Measurements from ENCODE around the gene MAPK9. TPM values are rescaled to one million over a fixed set of nuclear protein-coding genes. Genes with fewer than 3 reads are reported as not detected.

The MAPK9 gene
- total and polyA plus RNA-seq, 9 of the 15 experiments (the other 6 are each of a cell fraction or from before 2014, with no cell fraction given) = 4.8 to 58.0 (median 29.9) TPM

DNA sequence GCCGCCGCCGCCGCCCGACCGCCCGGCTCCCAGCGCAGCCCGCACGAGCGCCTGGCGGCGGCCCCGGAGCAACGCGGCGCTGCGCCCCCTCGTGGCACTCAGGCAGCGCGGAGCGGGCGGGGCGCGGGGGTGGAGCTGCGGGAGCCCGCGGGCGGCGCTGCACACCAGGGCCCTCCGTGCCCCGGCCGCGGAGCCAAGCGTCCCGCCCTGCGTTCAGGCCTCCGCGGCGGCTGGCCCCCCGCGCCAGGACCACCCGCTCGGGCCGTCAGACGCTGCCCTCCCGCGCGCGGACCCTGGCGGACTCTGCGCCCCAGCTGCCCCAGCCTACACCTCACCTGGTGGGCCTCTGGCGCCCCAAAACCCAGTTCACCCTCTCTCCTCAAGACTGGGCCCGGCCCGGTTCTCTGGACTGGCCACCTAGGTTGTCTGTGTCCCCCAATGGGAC lies 82.7 kb downstream of the MAPK9 start, which contains the start of gene RASGEF1C:
RASGEF1C (minus strand) TSS at position 75 of the 445 bp plus-strand sequence. CDS start 71,159 bp downstream, outside the sequence.
- intact Hi-C loops (cut with micrococcal nuclease) (loop anchor here (10.0 kb wide), 2 partner anchors 86 to 396 kb away; partner anchors contain the start of gene MAPK9), in situ Hi-C loops (cut with MboI) (loop anchor here (10.0 kb wide), 1 partner anchor 446 kb away; no protein-coding TSS in a partner anchor)
- H3K27me3 ChIP-seq (ENCODE audit: control insufficient read depth in 2 of 2, insufficient read depth in 2 of 2, low read length in 2 of 2) = peaks cover 0 to 36% of the 10 kb centered on the region in 2 experiments; a peak in 3 of 5 replicates
- no peaks in the 10 kb centered on the region for H3K79me2 ChIP-seq (ENCODE audit: control insufficient read depth, insufficient read depth, low read length)
- DNase-seq (ENCODE audit: extremely low read depth in 1 of 4, low spot score in 3 of 4) (peak; percentile 86 to 89 (median 88)), ATAC-seq (peak; percentile 95), FAIRE-seq (no peak)
- peak within 1 kb of the TSS; percentile 66 for H3K4me2 ChIP-seq (ENCODE audit: insufficient read depth, low read length)
- peak within 1 kb of the TSS; percentile 80 for H2AFZ ChIP-seq (ENCODE audit: low read depth, low read length)
- POLR2A ChIA-PET = interaction anchor here (0.8 to 1.3 kb wide), 3 partner anchors 9 to 30 kb away, joined by 3 to 5 read pairs (median 4); no protein-coding TSS in a partner anchor
- H3K9me3 ChIP-seq (replicated peaks; ENCODE audit: control insufficient read depth, insufficient read depth, low read depth, low read length) = no peaks in the 10 kb centered on the region
- peak within 1 kb of the TSS; percentile 35 for H3K4me3 ChIP-seq
- peak within 1 kb of the TSS in 1 of 2 experiments; percentile 88; a peak in 3 of 4 replicates for H3K9ac ChIP-seq (ENCODE audit: insufficient read depth in 1 of 2, low read depth in 2 of 2, low read length in 2 of 2)
- H3K36me3 ChIP-seq (ENCODE audit: control insufficient read depth, insufficient read depth, low read length) = no peaks in the 10 kb centered on the region
- peaks cover 8 to 41% of the 10 kb centered on the region in 2 experiments; a peak in 4 of 5 replicates for H3K4me1 ChIP-seq (replicated peaks in 1 of 2; ENCODE audit: control insufficient read depth in 2 of 2, insufficient read depth in 2 of 2, low read length in 2 of 2)
- 4% methylated on average over 15 of the region's 55 CpGs for WGBS (ENCODE audit: insufficient coverage, low coverage, missing lambda C conversion rate)
- no peak within 1 kb of the TSS for H3K27ac ChIP-seq (ENCODE audit: extremely low read depth, low read depth, low read length)
- CTCF ChIA-PET (ENCODE audit: low intra/inter-chr PET ratio) = interaction anchor here (0.6 to 1.2 kb wide), 3 partner anchors 81 to 224 kb away, joined by 3 to 6 read pairs (median 4); no protein-coding TSS in a partner anchor
- no peaks in the 10 kb centered on the region for H4K20me1 ChIP-seq (replicated peaks; ENCODE audit: control insufficient read depth, insufficient read depth, low read length)
- peaks cover 4% of the 10 kb centered on the region for H3K9me1 ChIP-seq (ENCODE audit: control insufficient read depth, insufficient read depth, low read length)
- no TSS peak for BruUV-seq (replicated peaks)
- TF ChIP-seq BHLHE40 (IDR thresholded peaks at IDR 0.05; ENCODE audit: low read length) = peak; percentile 69
- TF ChIP-seq, protein P1, sequence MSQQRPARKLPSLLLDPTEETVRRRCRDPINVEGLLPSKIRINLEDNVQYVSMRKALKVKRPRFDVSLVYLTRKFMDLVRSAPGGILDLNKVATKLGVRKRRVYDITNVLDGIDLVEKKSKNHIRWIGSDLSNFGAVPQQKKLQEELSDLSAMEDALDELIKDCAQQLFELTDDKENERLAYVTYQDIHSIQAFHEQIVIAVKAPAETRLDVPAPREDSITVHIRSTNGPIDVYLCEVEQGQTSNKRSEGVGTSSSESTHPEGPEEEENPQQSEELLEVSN (IDR thresholded peaks at IDR 0.05; ENCODE audit: borderline replicate concordance in 1 of 2, extremely low read depth in 1 of 2, insufficient read depth in 1 of 2, insufficient read length in 1 of 2, low read depth in 1 of 2, low read length in 1 of 2, poor library complexity in 1 of 2, severe bottlenecking in 1 of 2) = peak in 1 of 2 experiments; percentile 90
- TF ChIP-seq NONO (IDR thresholded peaks at IDR 0.05; ENCODE audit: low read depth in 2 of 2, low read length in 1 of 2) = peak in 1 of 2 experiments; percentile 35; a peak in 1 of 4 replicates
- TF ChIP-seq, protein P2, sequence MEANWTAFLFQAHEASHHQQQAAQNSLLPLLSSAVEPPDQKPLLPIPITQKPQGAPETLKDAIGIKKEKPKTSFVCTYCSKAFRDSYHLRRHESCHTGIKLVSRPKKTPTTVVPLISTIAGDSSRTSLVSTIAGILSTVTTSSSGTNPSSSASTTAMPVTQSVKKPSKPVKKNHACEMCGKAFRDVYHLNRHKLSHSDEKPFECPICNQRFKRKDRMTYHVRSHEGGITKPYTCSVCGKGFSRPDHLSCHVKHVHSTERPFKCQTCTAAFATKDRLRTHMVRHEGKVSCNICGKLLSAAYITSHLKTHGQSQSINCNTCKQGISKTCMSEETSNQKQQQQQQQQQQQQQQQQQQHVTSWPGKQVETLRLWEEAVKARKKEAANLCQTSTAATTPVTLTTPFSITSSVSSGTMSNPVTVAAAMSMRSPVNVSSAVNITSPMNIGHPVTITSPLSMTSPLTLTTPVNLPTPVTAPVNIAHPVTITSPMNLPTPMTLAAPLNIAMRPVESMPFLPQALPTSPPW (CRISPR knock-in tag; IDR thresholded peaks at IDR 0.05) = peak; percentile 95
- TF ChIP-seq ESRRB (CRISPR knock-in tag; IDR thresholded peaks at IDR 0.05; ENCODE audit: borderline replicate concordance) = no peak
- TF ChIP-seq, protein P3, sequence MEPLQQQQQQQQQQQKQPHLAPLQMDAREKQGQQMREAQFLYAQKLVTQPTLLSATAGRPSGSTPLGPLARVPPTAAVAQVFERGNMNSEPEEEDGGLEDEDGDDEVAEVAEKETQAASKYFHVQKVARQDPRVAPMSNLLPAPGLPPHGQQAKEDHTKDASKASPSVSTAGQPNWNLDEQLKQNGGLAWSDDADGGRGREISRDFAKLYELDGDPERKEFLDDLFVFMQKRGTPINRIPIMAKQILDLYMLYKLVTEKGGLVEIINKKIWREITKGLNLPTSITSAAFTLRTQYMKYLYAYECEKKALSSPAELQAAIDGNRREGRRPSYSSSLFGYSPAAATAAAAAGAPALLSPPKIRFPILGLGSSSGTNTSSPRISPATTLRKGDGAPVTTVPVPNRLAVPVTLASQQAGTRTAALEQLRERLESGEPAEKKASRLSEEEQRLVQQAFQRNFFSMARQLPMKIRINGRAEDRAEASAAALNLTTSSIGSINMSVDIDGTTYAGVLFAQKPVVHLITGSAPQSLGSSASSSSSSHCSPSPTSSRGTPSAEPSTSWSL (CRISPR knock-in tag; IDR thresholded peaks at IDR 0.05; ENCODE audit: borderline replicate concordance) = no peak
- TF ChIP-seq CREM (IDR thresholded peaks at IDR 0.05; ENCODE audit: low read depth) = 0 out of 2 replicates have a peak, but pooled peaks have one; percentile 22
- TF ChIP-seq RB1 (IDR thresholded peaks at IDR 0.05; ENCODE audit: low read depth) = peak; percentile 87
- no peak for TF ChIP-seq SRSF1 (IDR thresholded peaks at IDR 0.05; ENCODE audit: low read depth, low read length)
- no peak for TF ChIP-seq TSC22D4 (tag; IDR thresholded peaks at IDR 0.05)
- peak; percentile 67 for TF ChIP-seq CXXC5 (CRISPR knock-in tag; IDR thresholded peaks at IDR 0.05)
- TF ChIP-seq YY1 (IDR thresholded peaks at IDR 0.05; ENCODE audit: borderline replicate concordance in 1 of 3, control insufficient read depth in 1 of 3, extremely low read depth in 1 of 3, insufficient read depth in 3 of 3, insufficient read length in 1 of 3, insufficient replicate concordance in 2 of 3, low read depth in 1 of 3, low read length in 2 of 3) = peak in 1 of 3 experiments; percentile 26
- TF ChIP-seq ZNF766 (CRISPR knock-in tag; conservative IDR thresholded peaks at IDR 0.05) = 0 out of 2 replicates have a peak, but pooled peaks have one; percentile 28
- no peak for TF ChIP-seq ZKSCAN3 (CRISPR knock-in tag; IDR thresholded peaks at IDR 0.05)
- no peak for TF ChIP-seq ZSCAN32 (CRISPR knock-in tag; IDR thresholded peaks at IDR 0.05)
- peak; percentile 33 for TF ChIP-seq HMGN3 (IDR thresholded peaks at IDR 0.05; ENCODE audit: borderline replicate concordance, extremely low read depth, insufficient read length, low read depth, low read length)

Data from K562 (cell line).